HG03457 (cell line): ENCODE data around the gene NUP210L.

Source experiments
- ATAC-seq: cut with Tn5 transposase; IDR thresholded peaks from one replicate; pipeline ENCODE4 v1.9.1; 2021; ENCODE audit warnings: moderate number of reproducible peaks; ENCODE audit not compliant: unreplicated experiment

Gene NUP210L

GRCh38 chr1:154154534-154155191, at the start of gene NUP210L:
TSS of gene NUP210L (minus strand) at chr1:154155073.
- ATAC-seq, result no peak

- ATAC-seq, result no peak
Measured at GRCh38 chr1:154199563-154199879, 44.6 kb upstream of the NUP210L start.

GRCh38 chr1:154198756-154199562, 44.1 kb upstream of the NUP210L start:
- no peak for ATAC-seq

- no peak for ATAC-seq
Measured at GRCh38 chr1:154193821-154194220, 38.9 kb upstream of the NUP210L start.

- no peak for ATAC-seq
Measured at GRCh38 chr1:154192476-154192875, 37.6 kb upstream of the NUP210L start.

GRCh38 chr1:154191990-154192461, 37.2 kb upstream of the NUP210L start, which contains the start of gene TPM3:
TSS of gene TPM3 (minus strand) at chr1:154192100. CDS start at chr1:154192018, 82 bp downstream.
- ATAC-seq, result no peak

GRCh38 chr1:154190550-154190949, 35.7 kb upstream of the NUP210L start:
- no peak for ATAC-seq

GRCh38 chr1:154186852-154187501, 32.1 kb upstream of the NUP210L start:
- no peak for ATAC-seq

- ATAC-seq, result no peak
Measured at GRCh38 chr1:154186177-154186576, 31.3 kb upstream of the NUP210L start.

GRCh38 chr1:154183046-154183915, 28.4 kb upstream of the NUP210L start:
- peak; percentile 37 for ATAC-seq

GRCh38 chr1:154182344-154183045, 27.6 kb upstream of the NUP210L start:
- ATAC-seq, result no peak

- ATAC-seq, result no peak
Measured at GRCh38 chr1:154181944-154182343, 27.1 kb upstream of the NUP210L start.

GRCh38 chr1:154179946-154180687, 25.2 kb upstream of the NUP210L start:
- ATAC-seq, result no peak

GRCh38 chr1:154178911-154179811, 24.3 kb upstream of the NUP210L start:
- ATAC-seq, result no peak

GRCh38 chr1:154178013-154178412, 23.1 kb upstream of the NUP210L start:
- no peak for ATAC-seq

- no peak for ATAC-seq
Measured at GRCh38 chr1:154176337-154176736, 21.5 kb upstream of the NUP210L start.

GRCh38 chr1:154174654-154175053, 19.8 kb upstream of the NUP210L start:
- no peak for ATAC-seq

GRCh38 chr1:154171880-154172279, 17.0 kb upstream of the NUP210L start:
- ATAC-seq, result no peak

GRCh38 chr1:154171223-154171583, 16.3 kb upstream of the NUP210L start:
- no peak for ATAC-seq
